Measurements from ENCODE around the gene CAPN10.

DNA sequence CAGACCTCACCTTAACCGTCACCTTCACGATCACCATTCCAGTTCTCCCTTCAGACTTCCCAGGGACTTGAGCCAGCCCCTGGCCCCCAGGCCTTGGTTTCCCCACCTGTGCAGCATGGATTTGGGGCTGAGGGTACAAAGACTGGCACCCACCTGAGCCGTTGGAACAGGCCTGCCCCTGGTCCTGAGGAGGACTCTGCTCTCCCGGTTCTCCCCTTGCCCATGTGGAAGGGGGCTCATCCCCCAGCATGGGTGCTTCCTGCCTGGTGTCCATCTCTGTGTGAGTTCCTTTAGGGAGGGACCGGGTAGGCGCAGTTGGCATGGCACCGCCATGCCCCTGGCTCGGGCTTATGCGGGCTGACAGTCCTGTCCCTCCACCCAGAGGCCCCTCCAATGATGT lies 27.9 kb downstream of the CAPN10 start:
- TF ChIP-seq HDGF (IDR thresholded peaks at IDR 0.05; ENCODE audit: borderline replicate concordance) (no peak), SP1 (IDR thresholded peaks at IDR 0.05) (no peak)
